HG02759 (cell line): ENCODE data around the gene UPK3BL2.
A peak's percentile ranks its signal among the peaks of the same experiment; 100 is the strongest.
"Not testable (repeated sequence)": the region's sequence is repeated elsewhere in the genome, so short reads cannot be mapped to it uniquely, and the experiment has no call there.

ENCODE experiments used
- ATAC-seq: cut with Tn5 transposase; IDR thresholded peaks from one replicate; pipeline ENCODE4 v1.9.1; 2021; ENCODE audit warnings: mild to moderate bottlenecking, moderate library complexity; ENCODE audit not compliant: unreplicated experiment

Gene UPK3BL2

GRCh38 chr7:102543596-102543995, at the start of gene UPK3BL2:
Gene UPK3BL2 (minus strand): TSS chr7:102543696. CDS start chr7:102543636, 60 bp downstream.
- ATAC-seq = not testable (repeated sequence)

- ATAC-seq = peak; percentile 54
Observed at GRCh38 chr7:102592477-102593019, 49.1 kb upstream of the UPK3BL2 start.

- ATAC-seq = peak; percentile 41
Observed at GRCh38 chr7:102589857-102590256, 46.4 kb upstream of the UPK3BL2 start.

- not testable (repeated sequence) for ATAC-seq
Observed at GRCh38 chr7:102583495-102583894, 40.0 kb upstream of the UPK3BL2 start.

GRCh38 chr7:102581722-102582121, 38.2 kb upstream of the UPK3BL2 start:
- ATAC-seq = not testable (repeated sequence)

- not testable (repeated sequence) for ATAC-seq
Observed at GRCh38 chr7:102578486-102578885, 35.0 kb upstream of the UPK3BL2 start.

GRCh38 chr7:102577315-102578240, 34.1 kb upstream of the UPK3BL2 start:
- ATAC-seq = not testable (repeated sequence)

- not testable (repeated sequence) for ATAC-seq
Observed at GRCh38 chr7:102576363-102576762, 32.9 kb upstream of the UPK3BL2 start.

- ATAC-seq = not testable (repeated sequence)
Observed at GRCh38 chr7:102574607-102575006, 31.1 kb upstream of the UPK3BL2 start.

GRCh38 chr7:102572261-102573239, 29.1 kb upstream of the UPK3BL2 start, which contains the start of gene POLR2J3:
Gene POLR2J3 (minus strand): TSS chr7:102572583. CDS start chr7:102572521, 62 bp downstream.
- ATAC-seq = peak; percentile 93

GRCh38 chr7:102568620-102569019, 25.1 kb upstream of the UPK3BL2 start:
- not testable (repeated sequence) for ATAC-seq

GRCh38 chr7:102550808-102551422, 7.4 kb upstream of the UPK3BL2 start, which contains the start of gene SPDYE2:
Gene SPDYE2 (plus strand): TSS chr7:102551226. CDS start chr7:102553256, 2,030 bp downstream.
- ATAC-seq = not testable (repeated sequence)

GRCh38 chr7:102546353-102546752, 2.9 kb upstream of the UPK3BL2 start:
- peak; percentile 80 for ATAC-seq

GRCh38 chr7:102545288-102545687, 1.8 kb upstream of the UPK3BL2 start:
- not testable (repeated sequence) for ATAC-seq

- ATAC-seq = not testable (repeated sequence)
Observed at GRCh38 chr7:102544372-102544771, 876 bp upstream of the UPK3BL2 start.

- ATAC-seq = not testable (repeated sequence)
Observed at GRCh38 chr7:102542771-102543170, 725 bp downstream of the UPK3BL2 start.

- not testable (repeated sequence) for ATAC-seq
Observed at GRCh38 chr7:102542083-102542482, 1.4 kb downstream of the UPK3BL2 start.

GRCh38 chr7:102540604-102541003, 2.9 kb downstream of the UPK3BL2 start:
- not testable (repeated sequence) for ATAC-seq

- not testable (repeated sequence) for ATAC-seq
Observed at GRCh38 chr7:102535062-102535615, 8.4 kb downstream of the UPK3BL2 start.

- ATAC-seq = not testable (repeated sequence)
Observed at GRCh38 chr7:102532127-102532526, 11.4 kb downstream of the UPK3BL2 start.
